ENCODE results near the gene GNB5.

Gene GNB5

DNA sequence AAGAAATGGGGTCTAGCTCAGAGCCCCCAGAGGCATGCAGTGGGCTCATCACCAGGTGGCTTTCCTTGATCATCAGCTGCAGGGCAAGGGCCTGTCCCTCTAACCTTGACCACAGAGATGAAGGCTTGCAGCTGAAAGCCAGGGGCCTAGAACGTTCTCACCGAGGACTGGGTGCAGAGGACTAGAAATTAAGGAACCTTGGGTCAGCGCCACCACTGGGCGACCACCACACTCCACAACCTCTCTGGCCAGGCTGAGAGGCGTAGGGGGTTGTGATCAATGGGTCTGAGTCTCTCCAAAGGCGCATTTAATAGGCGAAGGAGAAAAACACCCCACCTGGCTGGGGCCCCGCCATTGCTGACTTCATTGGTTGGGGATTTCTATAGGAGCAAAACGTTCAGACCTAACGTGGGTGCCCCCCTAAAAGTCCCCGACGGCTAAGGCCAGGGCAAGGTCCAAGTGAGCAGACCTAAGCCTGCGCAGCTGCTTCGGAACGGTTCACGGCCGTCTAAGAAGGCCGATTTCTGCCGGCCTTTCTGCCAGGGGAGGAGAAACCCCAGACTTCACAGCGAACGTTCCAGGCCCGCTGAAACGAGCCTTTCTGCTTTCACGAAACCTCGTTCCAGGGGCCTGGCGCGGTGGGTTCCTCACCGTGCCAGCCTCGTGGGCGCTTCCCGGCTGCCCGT, 79.5 kb downstream of the GNB5 start:
- Histone ChIP-seq H3K9ac (ENCODE audit: low read length in 2 of 2) (no peak overlapping the region), H3K27me3 (ENCODE audit: control insufficient read depth in 1 of 2, insufficient read depth in 2 of 2, low read length in 2 of 2) (peaks cover 25 to 28% of the 10 kb centered on the region in 2 donors)

DNA sequence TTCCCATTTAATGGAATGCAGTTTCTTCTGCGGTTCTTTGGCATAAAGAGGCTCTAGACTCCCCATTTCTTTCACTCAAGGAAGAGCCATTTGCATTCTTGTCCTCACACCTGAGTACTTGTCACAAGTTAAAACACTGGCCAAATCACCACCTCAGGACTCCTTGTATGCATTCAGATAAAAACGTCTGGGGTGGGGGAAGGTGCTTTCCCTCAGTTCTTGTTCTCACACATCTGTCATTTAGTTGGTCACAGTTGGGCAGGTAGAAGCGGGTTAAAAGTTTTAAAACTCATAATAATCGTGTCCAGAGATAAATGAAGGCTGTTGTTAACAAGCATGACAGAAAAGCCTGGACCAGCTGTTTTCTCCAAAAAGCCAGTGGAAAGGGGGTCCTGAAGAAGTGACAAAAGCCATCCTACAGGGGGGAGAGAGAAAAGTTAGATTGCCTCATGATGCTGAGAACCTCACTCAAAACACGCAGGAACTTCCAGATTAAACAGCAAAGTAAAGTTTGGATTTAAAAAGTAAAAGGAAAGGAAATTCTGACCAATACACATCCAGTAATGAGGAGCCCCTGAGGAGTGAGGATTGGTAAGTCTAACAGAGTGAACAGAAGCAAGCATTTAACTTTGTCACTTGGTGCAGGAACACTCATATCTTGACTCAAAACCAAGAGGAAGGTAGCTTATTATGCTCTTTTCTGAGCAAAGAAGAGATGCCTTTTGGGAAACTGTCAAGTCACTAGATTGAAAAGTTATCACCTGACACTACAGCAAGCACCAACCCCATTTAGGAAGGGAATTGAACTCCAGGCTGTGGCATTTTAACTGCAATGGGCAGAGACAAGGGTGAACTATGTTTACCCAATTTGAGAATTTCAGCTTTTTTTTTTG, 81.4 kb downstream of the GNB5 start:
- Histone ChIP-seq H3K27ac (ENCODE audit: low read length) (no peak overlapping the region), H3K9me3 (ENCODE audit: control insufficient read depth in 2 of 2, low read length in 2 of 2) (no peaks in the 10 kb centered on the region), H3K4me1 (ENCODE audit: control insufficient read depth, insufficient read depth, low read length) (peaks cover 8% of the 10 kb centered on the region), H3K4me3 (ENCODE audit: low read length in 2 of 2) (no peak overlapping the region), H3K36me3 (ENCODE audit: control insufficient read depth in 2 of 2, insufficient read depth in 2 of 2, low read length in 2 of 2) (no peaks in the 10 kb centered on the region), H3K27me3 (ENCODE audit: control insufficient read depth in 1 of 2, insufficient read depth in 2 of 2, low read length in 2 of 2) (peaks cover 25 to 28% of the 10 kb centered on the region in 2 donors), H3K9ac (ENCODE audit: low read length in 2 of 2) (no peak overlapping the region)

More for the DNA sequence above, 79.5 kb downstream of the GNB5 start:
- Histone ChIP-seq H3K4me1 (ENCODE audit: control insufficient read depth, insufficient read depth, low read length) (peaks cover 8% of the 10 kb centered on the region), H3K27ac (ENCODE audit: low read length) (no peak overlapping the region), H3K9me3 (ENCODE audit: control insufficient read depth in 2 of 2, low read length in 2 of 2) (no peaks in the 10 kb centered on the region), H3K4me3 (ENCODE audit: low read length in 2 of 2) (peak overlapping the region; percentile 28 to 71), H3K36me3 (ENCODE audit: control insufficient read depth in 2 of 2, insufficient read depth in 2 of 2, low read length in 2 of 2) (no peaks in the 10 kb centered on the region)

DNA sequence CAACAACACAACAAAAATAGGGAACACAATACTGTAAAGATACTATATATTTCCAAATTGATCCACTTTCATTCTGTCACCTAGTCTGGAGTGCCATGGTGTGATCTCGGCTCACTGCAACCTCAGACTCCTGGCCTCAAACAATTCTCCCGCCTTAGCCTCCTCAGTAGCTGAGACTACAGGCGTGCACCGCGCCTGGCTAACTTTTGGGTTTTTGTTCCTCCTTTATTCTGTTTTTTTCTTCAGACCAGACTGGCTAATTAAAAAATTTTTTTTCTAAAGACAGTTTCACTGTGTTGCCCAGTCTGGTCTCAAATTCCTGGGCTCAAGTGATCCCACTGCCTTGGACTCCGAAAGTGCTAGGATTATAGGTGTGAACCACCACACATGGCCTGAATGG, 84.0 kb downstream of the GNB5 start:
- peaks cover 9% of the 10 kb centered on the region for H3K4me1 ChIP-seq (ENCODE audit: control insufficient read depth, insufficient read depth, low read length)
- H3K36me3 ChIP-seq (ENCODE audit: control insufficient read depth in 2 of 2, insufficient read depth in 2 of 2, low read length in 2 of 2), result no peaks in the 10 kb centered on the region
- no peaks in the 10 kb centered on the region for H3K9me3 ChIP-seq (ENCODE audit: control insufficient read depth in 2 of 2, low read length in 2 of 2)
- H3K4me3 ChIP-seq (ENCODE audit: low read length in 2 of 2), result no peak overlapping the region
- peaks cover 16 to 18% of the 10 kb centered on the region in 2 donors for H3K27me3 ChIP-seq (ENCODE audit: control insufficient read depth in 1 of 2, insufficient read depth in 2 of 2, low read length in 2 of 2)
- no peak overlapping the region for H3K27ac ChIP-seq (ENCODE audit: low read length)
- H3K9ac ChIP-seq (ENCODE audit: low read length in 2 of 2), result no peak overlapping the region

DNA sequence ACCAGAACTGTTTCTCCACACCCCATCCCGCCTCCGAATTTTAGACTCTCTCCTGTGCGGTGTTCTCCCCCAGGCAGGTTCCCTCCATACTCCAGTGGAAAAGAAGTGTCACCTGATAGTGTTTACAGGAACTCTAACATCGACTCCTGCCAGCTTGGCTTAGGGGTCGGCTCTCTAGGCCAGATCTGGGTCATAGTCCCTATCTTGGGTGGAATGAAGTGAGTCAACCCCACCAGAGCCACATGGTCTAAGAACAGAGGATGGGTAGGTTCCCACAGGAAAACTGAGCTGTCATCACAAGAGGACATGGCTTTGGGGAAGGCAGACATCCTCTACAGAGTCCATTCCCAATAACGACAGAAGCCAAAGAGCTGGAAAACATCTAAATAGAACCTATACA, 84.6 kb downstream of the GNB5 start:
- peaks cover 3% of the 10 kb centered on the region for H3K4me1 ChIP-seq (ENCODE audit: control insufficient read depth, insufficient read depth, low read length)
- H3K27ac ChIP-seq (ENCODE audit: low read length), result no peak overlapping the region
- H3K9ac ChIP-seq (ENCODE audit: low read length in 2 of 2), result no peak overlapping the region
- H3K36me3 ChIP-seq (ENCODE audit: control insufficient read depth in 2 of 2, insufficient read depth in 2 of 2, low read length in 2 of 2), result no peaks in the 10 kb centered on the region
- peaks cover 12% of the 10 kb centered on the region in 2 donors for H3K27me3 ChIP-seq (ENCODE audit: control insufficient read depth in 1 of 2, insufficient read depth in 2 of 2, low read length in 2 of 2)
- H3K4me3 ChIP-seq (ENCODE audit: low read length in 2 of 2), result no peak overlapping the region
- no peaks in the 10 kb centered on the region for H3K9me3 ChIP-seq (ENCODE audit: control insufficient read depth in 2 of 2, low read length in 2 of 2)

DNA sequence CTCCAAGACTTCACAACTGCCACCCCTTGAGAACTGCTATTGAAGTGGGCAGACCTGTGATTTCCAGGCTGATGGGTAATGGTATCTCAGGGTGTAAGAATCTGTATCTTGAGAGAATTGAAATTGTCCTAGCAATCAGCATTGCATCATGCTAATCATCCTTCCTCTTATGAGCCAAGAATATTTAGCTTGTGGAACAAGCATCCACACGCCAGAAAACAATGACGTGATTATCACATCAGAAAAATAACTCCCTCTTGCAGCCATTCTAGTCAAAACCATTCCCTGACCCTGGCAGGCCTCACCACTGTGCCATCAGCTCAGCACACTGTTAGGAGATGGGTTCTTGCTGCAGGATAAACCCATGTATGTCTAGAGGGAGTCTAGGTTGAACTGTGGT, 85.3 kb downstream of the GNB5 start:
- no peak overlapping the region for H3K9ac ChIP-seq (ENCODE audit: low read length in 2 of 2)
- no peaks in the 10 kb centered on the region for H3K36me3 ChIP-seq (ENCODE audit: control insufficient read depth in 2 of 2, insufficient read depth in 2 of 2, low read length in 2 of 2)
- H3K9me3 ChIP-seq (ENCODE audit: control insufficient read depth in 2 of 2, low read length in 2 of 2), result no peaks in the 10 kb centered on the region
- H3K27me3 ChIP-seq (ENCODE audit: control insufficient read depth in 1 of 2, insufficient read depth in 2 of 2, low read length in 2 of 2), result peaks cover 7 to 8% of the 10 kb centered on the region in 2 donors
- peaks cover 3% of the 10 kb centered on the region for H3K4me1 ChIP-seq (ENCODE audit: control insufficient read depth, insufficient read depth, low read length)
- no peak overlapping the region for H3K4me3 ChIP-seq (ENCODE audit: low read length in 2 of 2)
- H3K27ac ChIP-seq (ENCODE audit: low read length), result no peak overlapping the region

DNA sequence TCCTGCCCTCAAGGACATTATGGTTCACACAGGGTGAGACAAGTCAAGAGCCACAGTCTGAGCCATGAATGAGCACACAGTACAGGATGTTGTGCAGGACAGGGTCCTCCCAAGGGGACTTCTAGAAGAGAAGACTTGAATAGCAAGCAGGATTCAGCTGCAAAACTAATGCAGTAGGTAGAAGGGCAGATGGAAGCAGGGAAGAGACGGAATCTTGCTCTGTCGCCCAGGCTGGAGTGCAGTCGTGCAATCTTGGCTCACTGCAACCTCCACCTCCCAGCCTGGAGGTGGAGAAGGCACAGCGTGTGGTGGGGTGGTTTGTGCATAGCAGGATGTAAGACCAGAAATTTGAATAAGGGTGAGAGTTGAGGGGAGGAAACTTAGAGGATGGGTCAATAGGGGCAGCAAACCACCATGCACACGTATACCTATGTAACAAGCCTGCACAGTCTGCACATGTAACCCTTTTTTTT, 86.6 kb downstream of the GNB5 start:
- H3K4me1 ChIP-seq (ENCODE audit: control insufficient read depth, insufficient read depth, low read length), result peaks cover 3% of the 10 kb centered on the region
- H3K9ac ChIP-seq (ENCODE audit: low read length in 2 of 2), result no peak overlapping the region
- no peaks in the 10 kb centered on the region for H3K36me3 ChIP-seq (ENCODE audit: control insufficient read depth in 2 of 2, insufficient read depth in 2 of 2, low read length in 2 of 2)
- H3K27ac ChIP-seq (ENCODE audit: low read length), result no peak overlapping the region
- no peaks in the 10 kb centered on the region for H3K9me3 ChIP-seq (ENCODE audit: control insufficient read depth in 2 of 2, low read length in 2 of 2)
- peaks cover 0 to 2% of the 10 kb centered on the region in 2 donors for H3K27me3 ChIP-seq (ENCODE audit: control insufficient read depth in 1 of 2, insufficient read depth in 2 of 2, low read length in 2 of 2)
- no peak overlapping the region for H3K4me3 ChIP-seq (ENCODE audit: low read length in 2 of 2)

DNA sequence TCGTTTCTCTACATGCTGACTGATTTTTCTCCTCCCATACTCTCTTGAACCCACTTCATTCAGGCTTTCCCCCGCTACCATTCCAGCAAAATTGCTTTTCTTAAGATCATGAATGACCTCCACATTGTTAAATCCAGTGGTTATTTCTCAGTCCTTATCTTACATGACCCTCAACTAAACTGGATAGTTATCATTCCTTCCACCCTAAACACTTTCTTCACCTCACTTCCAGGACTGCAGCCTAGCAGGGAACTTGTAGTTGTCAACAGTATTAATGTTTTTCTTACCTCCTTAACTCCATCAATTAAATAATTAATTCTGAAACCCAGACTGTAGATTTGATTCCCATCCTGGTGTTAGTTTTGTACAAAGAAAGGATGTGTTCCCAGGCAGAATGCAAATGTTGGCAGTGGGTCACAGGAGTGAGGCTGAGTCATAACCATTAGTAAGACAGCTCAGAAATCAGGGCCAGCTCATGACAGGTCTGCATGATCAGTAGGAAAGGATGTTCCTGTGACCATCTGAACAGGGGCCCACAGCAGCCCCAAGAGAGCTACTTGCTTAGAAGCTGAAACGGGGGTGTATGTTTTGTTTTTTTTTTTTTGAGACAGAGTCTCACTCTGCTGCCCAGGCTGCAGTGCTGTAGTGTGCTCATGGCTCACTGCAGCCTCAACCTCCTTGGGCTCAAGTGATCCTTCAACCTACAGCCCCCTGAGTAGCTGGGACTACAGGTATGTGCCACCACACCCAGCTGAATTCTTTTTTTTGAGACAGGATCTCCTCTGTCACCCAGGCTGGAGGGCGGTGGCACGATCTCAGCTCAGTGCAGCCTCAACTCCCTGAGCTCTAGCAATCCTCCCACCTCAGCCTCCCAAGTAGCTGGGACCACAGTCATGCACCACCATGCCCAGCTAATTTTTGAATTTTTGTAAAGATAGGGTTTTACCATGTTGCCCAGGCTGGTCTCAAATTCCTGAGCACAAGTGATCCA, 87.7 kb downstream of the GNB5 start:
- Histone ChIP-seq H3K36me3 (ENCODE audit: control insufficient read depth in 2 of 2, insufficient read depth in 2 of 2, low read length in 2 of 2) (no peaks in the 10 kb centered on the region), H3K9me3 (ENCODE audit: control insufficient read depth in 2 of 2, low read length in 2 of 2) (no peaks in the 10 kb centered on the region), H3K4me3 (ENCODE audit: low read length in 2 of 2) (no peak overlapping the region), H3K27ac (ENCODE audit: low read length) (no peak overlapping the region), H3K9ac (ENCODE audit: low read length in 2 of 2) (no peak overlapping the region), H3K27me3 (ENCODE audit: control insufficient read depth in 1 of 2, insufficient read depth in 2 of 2, low read length in 2 of 2) (no peaks in the 10 kb centered on the region), H3K4me1 (ENCODE audit: control insufficient read depth, insufficient read depth, low read length) (peaks cover 3% of the 10 kb centered on the region)

DNA sequence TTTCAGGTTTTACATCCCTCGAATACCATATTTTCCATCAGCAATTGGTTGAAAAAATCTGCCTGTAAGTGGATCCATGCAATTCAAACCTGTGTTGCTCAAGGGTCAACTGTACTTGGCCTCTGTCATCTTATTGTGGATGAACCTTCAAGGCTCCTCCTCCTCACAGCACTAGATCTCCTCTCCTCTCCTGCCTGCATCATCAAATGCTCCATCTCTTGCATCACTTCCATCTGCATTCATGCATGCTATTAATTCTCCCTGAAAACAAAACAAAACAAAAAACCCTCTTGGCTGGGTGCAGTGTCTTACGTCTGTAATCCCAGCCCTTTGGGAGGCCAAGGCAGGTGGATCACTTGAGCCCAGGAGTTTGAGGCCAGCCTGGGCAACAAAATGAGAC, 88.7 kb downstream of the GNB5 start:
- H3K4me3 ChIP-seq (ENCODE audit: low read length in 2 of 2), result no peak overlapping the region
- no peaks in the 10 kb centered on the region for H3K36me3 ChIP-seq (ENCODE audit: control insufficient read depth in 2 of 2, insufficient read depth in 2 of 2, low read length in 2 of 2)
- no peaks in the 10 kb centered on the region for H3K27me3 ChIP-seq (ENCODE audit: control insufficient read depth in 1 of 2, insufficient read depth in 2 of 2, low read length in 2 of 2)
- peaks cover 3% of the 10 kb centered on the region for H3K4me1 ChIP-seq (ENCODE audit: control insufficient read depth, insufficient read depth, low read length)
- H3K27ac ChIP-seq (ENCODE audit: low read length), result no peak overlapping the region
- H3K9ac ChIP-seq (ENCODE audit: low read length in 2 of 2), result no peak overlapping the region
- H3K9me3 ChIP-seq (ENCODE audit: control insufficient read depth in 2 of 2, low read length in 2 of 2), result no peaks in the 10 kb centered on the region

DNA sequence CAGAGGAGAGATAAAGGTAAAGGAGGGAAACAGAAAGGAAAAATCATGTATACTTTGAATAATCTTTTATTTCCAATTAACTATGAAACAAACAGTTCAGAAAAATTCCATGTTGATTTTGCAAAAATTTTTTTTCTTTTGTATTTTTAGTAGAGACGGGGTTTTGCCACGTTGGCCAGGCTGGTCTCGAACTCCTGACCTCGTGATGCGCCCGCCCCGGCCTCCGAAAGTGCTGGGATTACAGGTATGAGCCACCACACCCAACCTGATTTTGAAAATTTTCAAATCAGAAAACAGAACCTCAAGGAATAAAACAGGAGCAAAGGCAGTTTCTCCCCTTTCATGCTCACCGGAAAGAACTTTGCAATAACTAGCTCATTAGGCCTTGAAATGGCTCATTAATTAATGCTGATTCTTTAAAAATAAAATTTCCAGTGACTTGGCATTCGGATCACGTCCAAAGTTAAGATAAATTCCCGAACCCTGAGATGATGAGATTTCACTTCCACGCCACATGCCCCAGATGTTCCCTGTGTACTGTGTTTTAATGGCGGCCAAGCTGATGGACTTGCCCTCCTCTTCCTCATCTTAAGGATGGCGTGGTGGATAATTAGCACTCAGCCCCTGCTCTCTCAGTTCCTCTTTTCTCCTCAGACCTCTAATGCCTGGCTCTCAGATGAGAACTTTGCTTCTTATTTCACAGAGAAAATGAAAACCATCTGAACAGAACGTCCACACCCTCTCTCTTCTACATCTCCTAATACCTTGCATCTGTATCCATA, 89.5 kb downstream of the GNB5 start:
- H3K36me3 ChIP-seq (ENCODE audit: control insufficient read depth in 2 of 2, insufficient read depth in 2 of 2, low read length in 2 of 2), result no peaks in the 10 kb centered on the region

More for the DNA sequence above, 89.5 kb downstream of the GNB5 start:
- H3K27me3 ChIP-seq (ENCODE audit: control insufficient read depth in 1 of 2, insufficient read depth in 2 of 2, low read length in 2 of 2), result no peaks in the 10 kb centered on the region
- H3K9me3 ChIP-seq (ENCODE audit: control insufficient read depth in 2 of 2, low read length in 2 of 2), result no peaks in the 10 kb centered on the region
- no peak overlapping the region for H3K9ac ChIP-seq (ENCODE audit: low read length in 2 of 2)
- peaks cover 3% of the 10 kb centered on the region for H3K4me1 ChIP-seq (ENCODE audit: control insufficient read depth, insufficient read depth, low read length)
- no peak overlapping the region for H3K27ac ChIP-seq (ENCODE audit: low read length)
- no peak overlapping the region for H3K4me3 ChIP-seq (ENCODE audit: low read length in 2 of 2)

All from stomach smooth muscle (tissue), 2 donors.